ENCODE measurements around the gene SYT1.

GRCh38 chr12:79411791-79412190 lies 547.2 kb downstream of the SYT1 start:
- TF ChIP-seq CTCF (IDR thresholded peaks at IDR 0.05; ENCODE audit: insufficient read depth, low read length, poor library complexity, severe bottlenecking): no peak
- TF ChIP-seq EZH2phosphoT487 (conservative IDR thresholded peaks at IDR 0.05; ENCODE audit: low read length): no peak
